ENCODE data around the gene GNA12. TPM values are rescaled to one million over a fixed set of nuclear protein-coding genes. Genes with fewer than 3 reads are reported as not detected.
"Not testable (repeated sequence)": the region's sequence is repeated elsewhere in the genome, so short reads cannot be mapped to it uniquely, and the experiment has no call there.

The GNA12 gene
- total and polyA plus RNA-seq, 5 donors from 2014 or later = 5.0 to 29.1 (median 7.9) TPM

GRCh38 chr7:2680792-2681490 is 163.2 kb downstream of the GNA12 start:
- no peak overlapping the region for H3K27ac ChIP-seq (ENCODE audit: insufficient read depth, low read length, poor library complexity, severe bottlenecking)
- no peaks in the 10 kb centered on the region for H3K36me3 ChIP-seq (ENCODE audit: control insufficient read depth, insufficient read depth, low read length)
- peaks cover 2% of the 10 kb centered on the region for H3K27me3 ChIP-seq (ENCODE audit: control insufficient read depth, insufficient read depth, low read length)
- no peaks in the 10 kb centered on the region for H3K4me1 ChIP-seq (ENCODE audit: control insufficient read depth, insufficient read depth, low read length, poor library complexity, severe bottlenecking)
- Mint-ChIP-seq H3K4me1 (peaks cover 0 to 1% (median 0%) of the 10 kb centered on the region in 4 donors), H3K36me3 (no peaks in the 10 kb centered on the region), H3K27me3 (peaks cover 9% of the 10 kb centered on the region), H3K27ac (no peak overlapping the region), H3K9me3 (peaks cover 0 to 1% (median 0%) of the 10 kb centered on the region in 7 donors), H3K4me3 (no peak overlapping the region)
- no peak overlapping the region for H3K4me3 ChIP-seq (ENCODE audit: low read depth, low read length)
- peak; percentile 22 to 55 (median 27) for DNase-seq
- H3K9me3 ChIP-seq (ENCODE audit: control insufficient read depth in 2 of 2, low read length in 2 of 2) = no peaks in the 10 kb centered on the region
- no peak for ATAC-seq (ENCODE audit: low read depth in 2 of 2)

- no peaks in the 10 kb centered on the region for H3K4me1 Mint-ChIP-seq
- H3K36me3 ChIP-seq (ENCODE audit: control insufficient read depth, insufficient read depth, low read length) = no peaks in the 10 kb centered on the region
- H3K36me3 Mint-ChIP-seq = no peaks in the 10 kb centered on the region
- no peak overlapping the region for H3K27ac Mint-ChIP-seq
- H3K4me3 ChIP-seq (ENCODE audit: low read depth, low read length) = no peak overlapping the region
- no peak for DNase-seq
- H3K9me3 ChIP-seq (ENCODE audit: control insufficient read depth in 2 of 2, low read length in 2 of 2) = no peaks in the 10 kb centered on the region
- H3K4me1 ChIP-seq (ENCODE audit: control insufficient read depth, insufficient read depth, low read length, poor library complexity, severe bottlenecking) = no peaks in the 10 kb centered on the region
- H3K27me3 Mint-ChIP-seq = peaks cover 9% of the 10 kb centered on the region
- no peaks in the 10 kb centered on the region for H3K27me3 ChIP-seq (ENCODE audit: control insufficient read depth, insufficient read depth, low read length)
- ATAC-seq (ENCODE audit: low read depth in 2 of 2) = no peak
- peaks cover 0 to 1% (median 0%) of the 10 kb centered on the region in 7 donors for H3K9me3 Mint-ChIP-seq
- H3K4me3 Mint-ChIP-seq = no peak overlapping the region
- H3K27ac ChIP-seq (ENCODE audit: insufficient read depth, low read length, poor library complexity, severe bottlenecking) = no peak overlapping the region
These were observed 163.9 kb downstream of the GNA12 start for GRCh38 chr7:2680256-2680655.

DNA sequence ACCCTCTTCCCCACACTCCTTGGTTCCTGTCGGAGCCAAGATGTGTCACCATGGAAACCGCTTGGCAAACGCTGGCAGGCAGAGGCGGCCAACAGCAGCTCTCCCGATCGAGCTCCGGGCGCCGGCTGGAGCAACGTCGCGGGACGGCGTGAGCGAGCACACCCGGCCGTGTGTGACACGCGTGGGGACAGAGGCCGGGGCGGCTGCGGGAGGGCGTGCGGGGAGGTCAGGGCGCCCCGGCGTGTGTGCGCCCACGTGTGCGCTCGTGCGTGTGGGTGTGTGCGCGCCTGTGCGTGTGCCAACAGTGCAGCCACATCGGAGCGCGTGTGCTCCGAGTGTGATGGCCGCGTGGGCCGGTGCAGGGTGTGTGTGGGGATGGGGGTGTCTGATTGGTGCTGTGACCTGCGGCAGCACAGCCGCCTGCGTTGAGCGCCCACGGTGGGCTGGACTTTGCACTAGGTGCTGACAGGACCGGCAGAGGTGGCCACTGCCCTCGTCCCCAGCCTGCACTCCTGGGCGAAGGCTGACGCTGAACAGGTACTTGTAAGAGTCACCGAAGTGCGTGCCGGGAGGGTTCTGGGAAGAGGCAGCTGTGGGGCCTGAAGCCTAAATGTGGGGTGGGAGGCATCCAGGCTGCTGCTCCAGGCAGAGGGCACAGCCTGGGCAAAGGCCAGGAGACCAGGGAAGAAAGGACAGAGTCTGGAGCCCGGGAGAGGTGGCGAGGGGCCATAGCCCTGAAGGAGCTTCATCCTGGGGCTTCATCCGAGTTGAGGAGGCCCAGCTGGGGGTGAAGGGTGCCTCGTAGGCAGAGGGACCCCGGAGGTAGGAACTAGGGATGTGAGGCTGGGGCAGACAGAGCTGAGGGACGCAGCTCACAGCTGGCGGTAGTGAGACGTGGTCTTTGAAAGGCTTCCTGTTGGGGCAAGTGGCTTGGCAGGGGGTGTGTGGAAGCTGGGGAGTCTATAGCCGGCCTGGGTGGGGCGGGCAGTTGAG is 164.7 kb downstream of the GNA12 start:
- H3K4me1 ChIP-seq (ENCODE audit: control insufficient read depth, insufficient read depth, low read length, poor library complexity, severe bottlenecking); H3K4me3 ChIP-seq (ENCODE audit: low read depth, low read length); H3K9me3 ChIP-seq (ENCODE audit: control insufficient read depth in 2 of 2, low read length in 2 of 2); H3K27ac Mint-ChIP-seq; H3K27me3 ChIP-seq (ENCODE audit: control insufficient read depth, insufficient read depth, low read length); ATAC-seq (ENCODE audit: low read depth in 2 of 2); H3K4me1 Mint-ChIP-seq; H3K27me3 Mint-ChIP-seq; H3K4me3 Mint-ChIP-seq; H3K27ac ChIP-seq (ENCODE audit: insufficient read depth, low read length, poor library complexity, severe bottlenecking); H3K9me3 Mint-ChIP-seq; H3K36me3 Mint-ChIP-seq; H3K36me3 ChIP-seq (ENCODE audit: control insufficient read depth, insufficient read depth, low read length); DNase-seq: not testable (repeated sequence)

DNA sequence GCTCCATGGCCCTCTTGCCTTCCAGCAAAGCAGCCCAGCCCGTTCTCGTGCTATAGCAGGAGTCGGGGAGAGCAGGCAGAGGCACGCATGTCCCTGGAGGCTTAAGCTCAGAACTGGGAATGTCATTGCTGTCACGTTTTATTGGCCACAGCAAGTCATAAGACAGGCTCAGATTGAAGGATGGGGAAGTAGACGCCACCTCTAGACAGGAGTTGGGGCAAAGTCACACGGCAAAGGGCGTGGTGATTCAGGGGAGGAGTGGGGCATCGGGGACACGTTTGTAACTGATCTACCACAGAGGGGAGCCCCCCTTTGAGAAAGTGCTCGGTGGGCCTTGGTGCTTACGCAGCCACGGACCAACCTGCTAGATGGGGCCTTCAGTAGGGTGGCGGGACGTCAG is 165.7 kb downstream of the GNA12 start:
- not testable (repeated sequence) for H3K36me3 Mint-ChIP-seq; DNase-seq; H3K27me3 Mint-ChIP-seq; H3K27me3 ChIP-seq (ENCODE audit: control insufficient read depth, insufficient read depth, low read length); H3K9me3 ChIP-seq (ENCODE audit: control insufficient read depth in 2 of 2, low read length in 2 of 2); H3K4me1 Mint-ChIP-seq; H3K4me1 ChIP-seq (ENCODE audit: control insufficient read depth, insufficient read depth, low read length, poor library complexity, severe bottlenecking); H3K4me3 ChIP-seq (ENCODE audit: low read depth, low read length); H3K4me3 Mint-ChIP-seq; H3K9me3 Mint-ChIP-seq; H3K27ac ChIP-seq (ENCODE audit: insufficient read depth, low read length, poor library complexity, severe bottlenecking); H3K36me3 ChIP-seq (ENCODE audit: control insufficient read depth, insufficient read depth, low read length); ATAC-seq (ENCODE audit: low read depth in 2 of 2); H3K27ac Mint-ChIP-seq

Other genes with a start within 250 kb of the GNA12 start
- gene TTYH3, start 212.3 kb downstream of the GNA12 start, total RNA-seq = 20.0 TPM
- gene TTYH3, start 212.3 kb downstream of the GNA12 start, polyA plus RNA-seq = 1 to 10 TPM in 3 of 4 donors, under 1 TPM in 1; 0.56 to 1.6 (median 1.2) TPM
- 1.8 TPM for gene AMZ1, start 156.1 kb downstream of the GNA12 start, total RNA-seq
- gene AMZ1, start 156.1 kb downstream of the GNA12 start, polyA plus RNA-seq = 1 to 10 TPM in 1 of 4 donors, under 1 TPM in 3; 0.43 to 1.4 (median 0.63) TPM
- 118 TPM for gene CARD11, start 199.6 kb upstream of the GNA12 start, total RNA-seq
- gene CARD11, start 199.6 kb upstream of the GNA12 start, polyA plus RNA-seq = 10 to 100 TPM in 2 of 4 donors, 1 to 10 TPM in 2; 7.1 to 11.6 (median 10.0) TPM